ENCODE measurements around the gene SAMD5. TPM values are rescaled to one million over a fixed set of nuclear protein-coding genes. Genes with fewer than 3 reads are reported as not detected.
"Not testable (repeated sequence)": the region's sequence is repeated elsewhere in the genome, so short reads cannot be mapped to it uniquely, and the experiment has no call there.

SAMD5 gene
- polyA plus RNA-seq, 1 donor from 2014 or later, result not detected

DNA sequence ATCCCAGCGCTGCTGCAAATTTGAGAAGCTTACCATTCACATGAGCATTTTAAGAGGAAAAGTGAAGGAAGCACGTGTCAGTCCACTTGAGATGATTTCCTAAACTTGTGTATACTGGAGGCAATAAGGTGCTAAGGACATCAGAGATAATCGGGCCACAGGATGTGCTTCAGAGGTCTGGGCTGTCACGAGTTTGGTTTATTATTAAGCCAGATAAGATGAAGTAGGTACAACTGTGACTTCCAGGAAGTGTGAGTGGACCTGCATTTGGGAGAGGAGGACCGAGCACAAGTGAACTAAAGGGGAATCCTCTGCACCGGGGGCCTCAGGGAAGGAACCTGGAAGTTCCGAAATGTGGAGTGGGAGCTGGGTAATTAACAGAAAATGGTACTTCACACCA, 1.4 kb downstream of the SAMD5 start:
- Mint-ChIP-seq H3K4me3 (peak overlapping the region in 3 of 4 donors; percentile 46 to 94 (median 73)), H3K9me3 (peaks cover 0 to 3% (median 0%) of the 10 kb centered on the region in 3 donors), H3K36me3 (peaks cover 1% of the 10 kb centered on the region), H3K4me1 (peaks cover 9 to 15% (median 14%) of the 10 kb centered on the region in 3 donors), H3K27ac (no peak overlapping the region), H3K27me3 (peaks cover 42% of the 10 kb centered on the region)

GRCh38 chr6:147510929-147511590, 2.6 kb downstream of the SAMD5 start:
- no peak overlapping the region for H3K27ac Mint-ChIP-seq
- H3K4me3 Mint-ChIP-seq, result no peak overlapping the region
- H3K4me1 Mint-ChIP-seq, result peaks cover 8 to 15% (median 10%) of the 10 kb centered on the region in 3 donors
- peaks cover 32% of the 10 kb centered on the region for H3K27me3 Mint-ChIP-seq
- peaks cover 0 to 3% (median 3%) of the 10 kb centered on the region in 3 donors for H3K9me3 Mint-ChIP-seq
- H3K36me3 Mint-ChIP-seq, result peaks cover 1% of the 10 kb centered on the region

DNA sequence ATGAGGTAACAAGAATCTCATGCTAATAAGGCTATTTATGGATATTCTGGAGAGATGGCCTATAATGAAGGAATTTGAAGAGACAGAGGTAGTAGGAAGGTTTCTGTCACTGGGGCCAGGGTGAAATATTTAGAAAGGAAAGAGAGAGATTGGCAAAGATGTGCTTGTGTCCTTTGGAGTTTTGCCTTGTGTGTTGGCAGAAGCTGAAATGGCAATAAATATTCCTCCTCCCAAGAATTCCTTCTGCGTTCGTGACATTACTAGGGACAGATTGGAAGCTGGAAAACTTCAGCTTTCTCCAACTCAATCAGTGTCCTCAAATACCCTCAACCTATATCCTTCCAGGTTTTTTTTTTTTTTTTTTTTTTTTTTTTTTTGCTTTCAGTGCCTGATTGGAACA, 6.3 kb downstream of the SAMD5 start:
- peaks cover 0 to 3% (median 0%) of the 10 kb centered on the region in 3 donors for H3K9me3 Mint-ChIP-seq
- H3K4me1 Mint-ChIP-seq, result peaks cover 0 to under 1% (median 0%) of the 10 kb centered on the region in 3 donors
- H3K36me3 Mint-ChIP-seq, result peaks cover 1% of the 10 kb centered on the region
- H3K4me3 Mint-ChIP-seq, result no peak overlapping the region
- peaks cover 8% of the 10 kb centered on the region for H3K27me3 Mint-ChIP-seq
- H3K27ac Mint-ChIP-seq, result no peak overlapping the region

- no peak overlapping the region for H3K27ac Mint-ChIP-seq
- no peak overlapping the region for H3K4me3 Mint-ChIP-seq
- peaks cover 3% of the 10 kb centered on the region for H3K27me3 Mint-ChIP-seq
- no peaks in the 10 kb centered on the region for H3K4me1 Mint-ChIP-seq
- peaks cover 1% of the 10 kb centered on the region for H3K36me3 Mint-ChIP-seq
- peaks cover 0 to 3% (median 0%) of the 10 kb centered on the region in 3 donors for H3K9me3 Mint-ChIP-seq
These were observed 6.8 kb downstream of the SAMD5 start for GRCh38 chr6:147515327-147515726.

- Mint-ChIP-seq H3K27me3 (peaks cover 4% of the 10 kb centered on the region), H3K4me3 (no peak overlapping the region), H3K4me1 (no peaks in the 10 kb centered on the region), H3K9me3 (no peaks in the 10 kb centered on the region), H3K36me3 (no peaks in the 10 kb centered on the region), H3K27ac (no peak overlapping the region)
These were observed 14.1 kb downstream of the SAMD5 start for GRCh38 chr6:147522597-147522996.

DNA sequence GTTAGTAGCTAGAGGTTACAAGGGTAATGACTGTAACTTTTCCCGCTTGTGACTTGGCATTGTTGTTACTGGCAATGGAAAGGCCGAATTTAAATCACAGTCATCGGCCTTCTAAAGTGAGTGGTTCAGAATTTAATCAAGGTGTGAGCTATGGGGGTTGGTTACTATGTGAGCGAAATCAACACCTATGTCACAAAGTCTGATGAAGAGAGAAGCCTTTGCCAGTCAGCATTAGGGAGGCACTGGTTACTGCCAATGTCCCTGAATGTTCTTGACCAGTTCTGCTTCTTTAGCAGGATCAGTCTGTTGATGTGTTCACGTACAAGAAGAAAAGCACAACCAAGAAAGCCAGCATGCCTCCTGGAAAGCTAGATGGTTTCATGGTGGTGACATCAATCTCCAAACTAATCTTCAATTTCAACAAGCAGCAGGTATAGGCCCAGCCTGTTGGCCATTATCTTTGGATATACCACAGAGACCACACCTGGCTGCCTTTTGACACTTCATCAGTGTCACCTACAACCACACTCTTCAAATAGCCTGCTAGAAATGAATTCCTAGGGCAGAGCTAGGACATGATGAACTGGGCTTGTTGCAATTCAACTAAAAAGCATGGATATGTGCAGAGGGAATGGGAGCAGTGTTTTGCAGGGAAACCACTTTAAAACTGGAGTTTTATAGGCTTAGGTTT, 17.2 kb downstream of the SAMD5 start:
- no peaks in the 10 kb centered on the region for H3K9me3 Mint-ChIP-seq
- no peaks in the 10 kb centered on the region for H3K36me3 Mint-ChIP-seq
- H3K4me3 Mint-ChIP-seq, result no peak overlapping the region
- no peak overlapping the region for H3K27ac Mint-ChIP-seq
- H3K27me3 Mint-ChIP-seq, result peaks cover 6% of the 10 kb centered on the region
- peaks cover 0 to 5% (median 0%) of the 10 kb centered on the region in 3 donors for H3K4me1 Mint-ChIP-seq

DNA sequence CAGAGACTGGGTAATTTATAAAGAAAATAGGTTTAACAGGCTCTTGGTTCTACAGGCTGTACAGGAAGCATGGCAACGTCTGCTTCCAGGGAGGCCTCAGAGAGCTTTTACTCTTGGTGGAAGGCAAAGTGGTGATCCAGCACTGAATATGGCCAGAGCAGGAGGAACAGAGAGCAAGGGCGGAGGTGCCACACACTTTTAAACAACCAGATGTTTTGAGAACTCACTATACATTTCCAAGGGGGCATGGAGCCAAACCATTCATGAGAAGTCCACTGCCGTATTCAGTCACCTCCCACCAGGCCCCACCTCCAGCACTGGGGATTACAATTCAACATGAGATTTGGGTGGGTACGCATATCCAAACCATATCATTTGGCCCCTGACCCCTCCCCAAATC, 18.7 kb downstream of the SAMD5 start:
- Mint-ChIP-seq H3K27ac (no peak overlapping the region), H3K4me3 (peak overlapping the region in 1 of 4 donors; percentile 17), H3K4me1 (peaks cover 0 to 5% (median 0%) of the 10 kb centered on the region in 3 donors), H3K27me3 (peaks cover 6% of the 10 kb centered on the region), H3K9me3 (peaks cover 0 to under 1% (median 0%) of the 10 kb centered on the region in 3 donors), H3K36me3 (no peaks in the 10 kb centered on the region)

DNA sequence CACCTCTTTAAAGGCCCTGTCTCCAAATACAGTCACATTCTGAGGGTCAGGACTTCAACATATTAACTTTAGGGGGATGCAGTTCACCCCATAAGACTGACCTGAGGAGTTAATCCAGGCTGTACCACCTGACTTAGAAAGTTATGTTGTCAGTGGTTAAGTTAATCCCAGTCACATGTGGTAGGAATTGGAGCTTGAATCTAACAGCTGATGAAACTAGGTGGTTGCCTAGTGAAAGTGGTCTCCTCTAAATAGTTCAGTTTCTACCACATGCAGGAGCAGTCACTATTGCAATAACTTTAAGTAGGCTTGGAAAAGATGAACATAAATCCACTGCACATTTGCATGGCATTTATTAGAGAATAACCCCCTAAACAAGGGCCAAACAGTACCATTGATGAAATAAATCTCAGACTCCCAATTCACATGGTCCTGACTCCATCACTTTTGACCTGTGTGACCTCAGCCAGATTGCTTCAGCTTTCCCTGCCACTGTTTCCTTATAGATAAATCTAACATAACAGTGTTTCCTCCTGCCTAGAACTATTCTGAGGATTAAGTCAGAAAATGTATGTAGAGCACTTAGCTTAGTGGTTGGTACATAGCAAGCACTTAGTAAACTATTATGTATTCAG, 20.1 kb downstream of the SAMD5 start:
- H3K4me1 Mint-ChIP-seq, result peaks cover 0 to 5% (median 0%) of the 10 kb centered on the region in 3 donors
- H3K9me3 Mint-ChIP-seq, result peaks cover 0 to 2% (median 0%) of the 10 kb centered on the region in 3 donors
- no peaks in the 10 kb centered on the region for H3K36me3 Mint-ChIP-seq
- no peak overlapping the region for H3K27ac Mint-ChIP-seq
- H3K4me3 Mint-ChIP-seq, result no peak overlapping the region
- peaks cover 6% of the 10 kb centered on the region for H3K27me3 Mint-ChIP-seq

DNA sequence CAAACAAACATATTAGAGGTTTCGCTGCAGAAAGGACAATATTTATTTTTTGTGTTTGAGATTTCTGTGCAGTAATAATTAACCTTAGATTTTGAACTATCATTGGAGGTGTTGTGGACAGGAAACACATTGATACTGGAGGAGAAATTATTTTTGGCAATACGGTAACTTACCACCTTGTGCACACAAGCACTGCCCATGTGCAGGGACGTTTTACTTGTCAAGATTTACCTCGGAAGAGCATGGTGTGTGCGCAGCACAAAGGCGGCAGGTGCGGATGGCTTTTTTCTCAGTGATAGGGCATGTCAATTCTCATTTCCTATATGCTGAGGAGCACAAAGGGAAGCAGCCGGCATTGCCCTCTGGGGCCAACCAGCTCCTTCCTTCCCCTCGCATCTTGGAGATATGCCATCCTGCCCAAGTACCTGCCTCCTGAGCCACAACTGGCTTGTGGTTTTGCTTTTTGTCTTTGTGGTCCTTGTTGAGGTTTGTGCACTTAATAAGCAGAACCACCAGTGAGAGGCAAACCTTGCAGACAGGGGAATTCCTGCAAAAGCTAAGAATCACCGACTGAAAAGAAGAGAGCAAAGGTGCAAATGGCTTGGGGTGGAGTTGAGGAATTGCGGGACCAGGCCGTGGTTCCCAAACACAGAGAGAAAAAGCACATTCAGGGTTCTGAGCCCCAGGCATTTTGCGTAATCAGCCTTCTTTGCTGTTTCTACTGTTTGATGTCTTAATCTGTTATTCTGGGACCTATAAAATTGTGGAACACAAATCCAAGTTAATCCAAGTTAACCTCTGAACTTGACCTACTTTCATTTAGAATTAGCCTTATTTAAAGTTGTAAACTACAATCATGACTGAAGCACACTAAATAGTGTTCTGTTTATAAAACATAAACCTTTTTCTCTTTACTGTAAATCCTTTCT, 21.9 kb downstream of the SAMD5 start:
- H3K4me3 Mint-ChIP-seq, result peak overlapping the region in 1 of 4 donors; percentile 6
- no peak overlapping the region for H3K27ac Mint-ChIP-seq
- H3K36me3 Mint-ChIP-seq, result no peaks in the 10 kb centered on the region

GRCh38 chr6:147531321-147531720, 22.8 kb downstream of the SAMD5 start:
- Mint-ChIP-seq H3K27me3 (peaks cover 4% of the 10 kb centered on the region), H3K9me3 (peaks cover 0 to 2% (median 0%) of the 10 kb centered on the region in 3 donors)

More for the DNA sequence above, 21.9 kb downstream of the SAMD5 start:
- peaks cover 0 to 5% (median 0%) of the 10 kb centered on the region in 3 donors for H3K4me1 Mint-ChIP-seq
- H3K9me3 Mint-ChIP-seq, result peaks cover 0 to 2% (median 0%) of the 10 kb centered on the region in 3 donors
- H3K27me3 Mint-ChIP-seq, result peaks cover 4% of the 10 kb centered on the region

DNA sequence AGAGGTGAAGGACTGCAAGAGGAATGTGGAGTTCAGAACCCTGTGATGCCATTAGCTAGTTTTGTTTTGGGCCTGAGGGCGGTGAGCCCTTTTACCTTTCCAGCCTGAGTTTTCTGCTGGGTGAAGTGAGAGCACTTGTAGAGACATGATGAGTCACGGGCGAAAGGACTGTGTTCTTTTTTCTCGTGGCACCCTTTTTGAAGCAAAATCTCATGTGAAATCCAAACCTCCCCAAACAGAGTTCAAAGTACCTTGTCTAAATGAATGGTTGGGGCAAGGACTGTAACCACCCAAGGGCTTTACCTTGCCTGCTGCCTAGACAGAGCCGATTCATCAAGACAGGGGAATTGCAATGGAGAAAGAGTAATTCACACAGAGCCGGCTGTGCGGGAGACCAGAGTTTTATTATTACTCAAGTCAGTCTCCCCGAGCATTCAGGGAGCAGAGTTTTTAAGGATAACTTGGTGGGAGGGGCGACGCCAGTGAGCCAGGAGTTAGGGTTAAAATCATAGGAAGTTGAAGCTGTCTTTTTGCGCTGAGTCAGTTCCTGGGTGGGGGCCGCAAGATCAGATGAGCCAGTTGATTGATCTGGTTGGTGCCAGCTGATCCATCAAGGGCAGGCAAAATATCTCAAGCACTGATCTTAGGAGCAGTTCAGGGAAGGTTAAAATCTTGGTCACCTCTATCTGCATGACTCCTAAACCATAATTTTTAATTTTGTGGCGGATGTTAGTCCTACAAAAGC, 25.8 kb downstream of the SAMD5 start:
- Mint-ChIP-seq H3K27ac (no peak overlapping the region), H3K4me1 (peaks cover 0 to 5% (median 0%) of the 10 kb centered on the region in 3 donors), H3K27me3 (peaks cover 2% of the 10 kb centered on the region), H3K9me3 (peaks cover 0 to 2% (median 0%) of the 10 kb centered on the region in 3 donors), H3K4me3 (no peak overlapping the region), H3K36me3 (no peaks in the 10 kb centered on the region)

More at GRCh38 chr6:147531321-147531720, 22.8 kb downstream of the SAMD5 start:
- H3K36me3 Mint-ChIP-seq, result no peaks in the 10 kb centered on the region
- no peak overlapping the region for H3K27ac Mint-ChIP-seq
- H3K4me3 Mint-ChIP-seq, result no peak overlapping the region
- peaks cover 0 to 5% (median 0%) of the 10 kb centered on the region in 3 donors for H3K4me1 Mint-ChIP-seq

- no peak overlapping the region for H3K4me3 Mint-ChIP-seq
- H3K27ac Mint-ChIP-seq, result no peak overlapping the region
- H3K4me1 Mint-ChIP-seq, result no peaks in the 10 kb centered on the region
- no peaks in the 10 kb centered on the region for H3K27me3 Mint-ChIP-seq
- peaks cover 0 to 3% (median 1%) of the 10 kb centered on the region in 3 donors for H3K9me3 Mint-ChIP-seq
- no peaks in the 10 kb centered on the region for H3K36me3 Mint-ChIP-seq
These were observed 30.3 kb downstream of the SAMD5 start for GRCh38 chr6:147538821-147539220.

DNA sequence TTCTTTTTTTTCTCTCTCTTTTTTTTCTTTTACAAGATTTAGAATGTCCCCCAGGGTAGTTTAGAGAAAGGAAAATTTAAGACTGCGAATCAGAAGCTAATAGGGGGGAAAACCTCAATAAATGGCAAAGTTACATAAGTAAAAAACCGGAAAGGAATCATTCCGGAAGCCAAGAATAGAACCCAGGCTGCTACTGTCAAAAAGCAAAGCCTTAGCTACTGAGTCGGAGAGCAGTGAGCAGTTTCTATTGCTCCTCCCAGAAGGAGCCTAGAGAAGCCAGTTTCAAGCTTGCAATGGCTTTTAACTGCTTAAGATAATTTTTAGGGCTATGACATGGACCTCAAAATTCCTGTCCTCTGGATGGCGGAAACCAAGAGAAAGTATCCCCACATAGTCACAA, 31.6 kb downstream of the SAMD5 start:
- Mint-ChIP-seq H3K9me3 (peaks cover 0 to 3% (median 1%) of the 10 kb centered on the region in 3 donors), H3K4me3 (no peak overlapping the region), H3K36me3 (no peaks in the 10 kb centered on the region), H3K4me1 (no peaks in the 10 kb centered on the region), H3K27me3 (no peaks in the 10 kb centered on the region), H3K27ac (no peak overlapping the region)

DNA sequence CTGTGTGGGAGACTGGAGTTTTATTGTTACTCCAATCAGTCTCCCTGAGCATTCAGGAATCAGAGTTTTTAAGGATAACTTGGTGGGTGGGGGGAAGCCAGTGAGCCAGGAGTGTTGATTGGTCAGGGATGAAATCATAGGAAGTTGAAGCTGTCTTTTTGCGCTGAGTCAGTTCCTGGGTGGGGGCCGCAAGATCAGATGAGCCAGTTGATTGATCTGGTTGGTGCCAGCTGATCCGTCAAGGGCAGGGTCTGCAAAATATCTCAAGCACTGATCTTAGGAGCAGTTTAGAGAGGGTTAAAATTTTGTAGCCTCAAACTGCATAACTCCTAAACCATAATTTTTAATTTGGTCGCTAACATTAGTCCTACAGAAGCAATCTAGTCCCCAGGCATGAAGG, 33.9 kb downstream of the SAMD5 start:
- H3K27ac Mint-ChIP-seq, H3K4me3 Mint-ChIP-seq, H3K36me3 Mint-ChIP-seq, H3K27me3 Mint-ChIP-seq, H3K4me1 Mint-ChIP-seq, H3K9me3 Mint-ChIP-seq: not testable (repeated sequence)

Data from IgD-negative memory B cell (primary cell).